Measurements from ENCODE around the gene ILKAP.
A peak's percentile ranks its signal among the peaks of the same experiment; 100 is the strongest.

ILKAP gene

GRCh38 chr2:238166391-238167343, 36.8 kb downstream of the ILKAP start:
- DNase-seq (ENCODE audit: low read depth in 3 of 3, low spot score in 1 of 3), result no peak

GRCh38 chr2:238165288-238165921, 38.1 kb downstream of the ILKAP start:
- no peak for DNase-seq (ENCODE audit: low read depth in 3 of 3, low spot score in 1 of 3)

GRCh38 chr2:238164906-238165287, 38.6 kb downstream of the ILKAP start:
- no peak for DNase-seq (ENCODE audit: low read depth in 3 of 3, low spot score in 1 of 3)

GRCh38 chr2:238163481-238164198, 39.9 kb downstream of the ILKAP start:
- no peak for DNase-seq (ENCODE audit: low read depth in 3 of 3, low spot score in 1 of 3)

- DNase-seq (ENCODE audit: low read depth in 3 of 3, low spot score in 1 of 3), result no peak
Observed at GRCh38 chr2:238162846-238163441, 40.6 kb downstream of the ILKAP start.

GRCh38 chr2:238162251-238162845, 41.1 kb downstream of the ILKAP start:
- no peak for DNase-seq (ENCODE audit: low read depth in 3 of 3, low spot score in 1 of 3)

- DNase-seq (ENCODE audit: low read depth in 3 of 3, low spot score in 1 of 3), result no peak
Observed at GRCh38 chr2:238161291-238162051, 42.0 kb downstream of the ILKAP start.

- DNase-seq (ENCODE audit: low read depth in 3 of 3, low spot score in 1 of 3), result no peak
Observed at GRCh38 chr2:238160206-238161129, 43.0 kb downstream of the ILKAP start.

- no peak for DNase-seq (ENCODE audit: low read depth in 3 of 3, low spot score in 1 of 3)
Observed at GRCh38 chr2:238159661-238160205, 43.8 kb downstream of the ILKAP start.

- no peak for DNase-seq (ENCODE audit: low read depth in 3 of 3, low spot score in 1 of 3)
Observed at GRCh38 chr2:238159071-238159539, 44.4 kb downstream of the ILKAP start.

GRCh38 chr2:238158509-238159070, 44.9 kb downstream of the ILKAP start, which contains the start of gene ERFE:
ERFE (plus strand) TSS chr2:238158970; CDS start chr2:238159008, 38 bp downstream.
- DNase-seq (ENCODE audit: low read depth in 3 of 3, low spot score in 1 of 3), result peak in 2 of 3 donors; percentile 13 to 46

- no peak for DNase-seq (ENCODE audit: low read depth in 3 of 3, low spot score in 1 of 3)
Observed at GRCh38 chr2:238158018-238158508, 45.4 kb downstream of the ILKAP start.

GRCh38 chr2:238157506-238158017, 45.9 kb downstream of the ILKAP start:
- no peak for DNase-seq (ENCODE audit: low read depth in 3 of 3, low spot score in 1 of 3)

GRCh38 chr2:238155761-238156694, 47.5 kb downstream of the ILKAP start:
- no peak for DNase-seq (ENCODE audit: low read depth in 3 of 3, low spot score in 1 of 3)

- DNase-seq (ENCODE audit: low read depth in 3 of 3, low spot score in 1 of 3), result no peak
Observed at GRCh38 chr2:238155051-238155760, 48.3 kb downstream of the ILKAP start.

GRCh38 chr2:238154570-238154969, 48.9 kb downstream of the ILKAP start:
- DNase-seq (ENCODE audit: low read depth in 3 of 3, low spot score in 1 of 3), result no peak

Measured in stimulated activated CD4-positive, alpha-beta T cell treated with anti-CD3 and anti-CD28 coated beads, TNF-alpha, amount 100 ng/mL, for 1 hour (primary cell).